Esophagus squamous epithelium (tissue), 5 donors: ENCODE data around the gene KCNC3. TPM values are rescaled to one million over a fixed set of nuclear protein-coding genes. Genes with fewer than 3 reads are reported as not detected.

Experiments used
- DNase-seq: peaks from one replicate; lab custom pipeline; 2025; lab: John Stamatoyannopoulos, UW
- H3K27ac ChIP-seq, 4 donors: fragments of 200-600 bp; sonication (generic); one replicate each; pipeline ENCODE4 v1.5.1; 2016 to 2019; ENCODE audit warnings: mild to moderate bottlenecking in 1 of 4
- H3K27me3 ChIP-seq, 4 donors: fragments of 200-600 bp; sonication (generic); 1 replicate in 3 of 4; 2 replicates in 1 of 4; pipeline versions ENCODE4 v1.5.1 to v1.6.0; 2017 to 2021; ENCODE audit warnings: antibody characterized with exemption in 1 of 4
- H3K36me3 ChIP-seq, 3 donors: fragments of 200-600 bp; sonication (generic); one replicate each; pipeline ENCODE4 v1.5.1; 2016 to 2019
- H3K4me1 ChIP-seq, 3 donors: fragments of 200-600 bp; sonication (generic); one replicate each; pipeline ENCODE4 v1.5.1; 2017 to 2019
- H3K4me3 ChIP-seq, 4 donors: fragments of 200-600 bp; sonication (generic); 1 replicate in 3 of 4; 2 replicates in 1 of 4; pipeline ENCODE4 v1.5.1; 2016 to 2019; ENCODE audit warnings: mild to moderate bottlenecking in 2 of 4, moderate library complexity in 1 of 4
- H3K9me3 ChIP-seq, 3 donors: fragments of 200-600 bp; sonication (generic); one replicate each; pipeline ENCODE4 v1.5.1; 2016 to 2019
- POLR2A ChIP-seq, 4 donors: fragments of 450-650 bp; IDR thresholded peaks; one replicate each; pipeline ENCODE4 v1.6.1; 2017; ENCODE audit warnings: antibody characterized with exemption in 4 of 4, mild to moderate bottlenecking in 4 of 4, moderate library complexity in 3 of 4
- WGBS, 2 donors: methylation state at CpG; one replicate each; pipeline ENCODE4 v1.1.5; 2018; 5-methylcytosine and 5-hydroxymethylcytosine counted together
- intact Hi-C: fragments of 100-400 bp; cut with DNase I; formaldehyde crosslinking; loops from one replicate; pipeline ENCODE4 v1.15.0; 2022
- total RNA-seq, 4 donors: library from RNA; depleted of rRNA; stranded (reverse); fragments of >200 nt; gene quantifications; one replicate each; pipeline ENCODE4 v1.1.0, GENCODE V29; 2016
- TF ChIP-seq, protein P1 (sequence below), 6 experiments: fragments of 450-650 bp in 4 of 6; fragments of 200-600 bp in 2 of 6; sonication (generic) in 2 of 6; IDR thresholded peaks; one replicate each; pipeline ENCODE4 v1.5.1; 2016 to 2019; ENCODE audit warnings: antibody characterized with exemption in 6 of 6, mild to moderate bottlenecking in 4 of 6, moderate library complexity in 4 of 6
- donor health status: DM: yes; HTN: yes; CAD: no.

Gene KCNC3
- total RNA-seq, 4 donors from 2014 or later, result 0.48 to 0.87 (median 0.57) TPM; not detected in 1

DNA sequence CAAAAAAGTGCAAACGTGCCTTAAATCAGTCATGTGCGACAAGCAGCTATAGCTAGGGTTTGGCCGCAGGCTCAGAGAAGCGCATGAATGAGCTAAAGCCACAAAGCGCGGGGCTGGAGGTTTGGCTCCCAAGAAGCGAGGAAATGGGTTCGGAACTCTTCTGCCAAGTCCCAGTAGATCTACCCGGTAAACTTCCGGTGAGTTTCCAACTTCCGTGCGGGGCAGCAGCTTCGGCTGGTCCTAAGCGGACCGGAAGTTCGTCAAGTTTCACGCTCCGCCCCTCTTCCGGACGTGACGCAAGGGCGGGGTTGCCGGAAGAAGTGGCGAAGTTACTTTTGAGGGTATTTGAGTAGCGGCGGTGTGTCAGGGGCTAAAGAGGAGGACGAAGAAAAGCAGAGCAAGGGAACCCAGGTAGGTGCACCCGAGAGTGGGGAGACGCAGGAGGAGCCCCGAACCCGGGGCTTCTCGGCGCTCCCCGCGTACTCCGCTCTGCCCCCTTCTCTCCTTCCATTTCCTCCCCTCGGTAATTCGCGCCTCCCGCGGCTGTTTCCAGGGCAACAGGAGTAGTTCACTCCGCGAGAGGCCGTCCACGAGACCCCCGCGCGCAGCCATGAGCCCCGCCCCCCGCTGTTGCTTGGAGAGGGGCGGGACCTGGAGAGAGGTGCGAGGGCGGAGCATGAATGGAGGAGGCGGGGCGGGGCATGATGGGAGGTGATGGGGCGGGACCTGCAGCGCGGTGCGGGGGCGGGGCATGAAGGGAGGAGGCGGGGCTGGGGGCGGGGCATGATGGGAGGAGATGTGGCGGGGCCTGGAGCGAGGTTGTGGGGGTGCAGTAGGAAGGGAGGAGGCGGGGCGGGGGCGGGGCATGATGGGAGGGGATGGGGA lies 47.2 kb upstream of the KCNC3 start, which contains the start of gene NR1H2:
Gene NR1H2 (plus strand): TSS at position 292 of the 885 bp plus-strand sequence. CDS start 1,149 bp downstream, outside the sequence.
- Histone ChIP-seq H3K27ac (peak within 1 kb of the TSS; percentile 97 to 100 (median 100)), H3K4me3 (peak within 1 kb of the TSS; percentile 86 to 98 (median 94)), H3K36me3 (peaks cover 27 to 43% (median 35%) of the 10 kb centered on the region in 3 donors), H3K27me3 (no peaks in the 10 kb centered on the region), H3K9me3 (no peaks in the 10 kb centered on the region), H3K4me1 (peaks cover 0 to 30% (median 3%) of the 10 kb centered on the region in 3 donors)
- WGBS, 2 donors, result 0 to 1% methylated on average over 16 to 37 of the region's 67 CpGs
- intact Hi-C loops, result no loop called here
- TF ChIP-seq, protein P1, sequence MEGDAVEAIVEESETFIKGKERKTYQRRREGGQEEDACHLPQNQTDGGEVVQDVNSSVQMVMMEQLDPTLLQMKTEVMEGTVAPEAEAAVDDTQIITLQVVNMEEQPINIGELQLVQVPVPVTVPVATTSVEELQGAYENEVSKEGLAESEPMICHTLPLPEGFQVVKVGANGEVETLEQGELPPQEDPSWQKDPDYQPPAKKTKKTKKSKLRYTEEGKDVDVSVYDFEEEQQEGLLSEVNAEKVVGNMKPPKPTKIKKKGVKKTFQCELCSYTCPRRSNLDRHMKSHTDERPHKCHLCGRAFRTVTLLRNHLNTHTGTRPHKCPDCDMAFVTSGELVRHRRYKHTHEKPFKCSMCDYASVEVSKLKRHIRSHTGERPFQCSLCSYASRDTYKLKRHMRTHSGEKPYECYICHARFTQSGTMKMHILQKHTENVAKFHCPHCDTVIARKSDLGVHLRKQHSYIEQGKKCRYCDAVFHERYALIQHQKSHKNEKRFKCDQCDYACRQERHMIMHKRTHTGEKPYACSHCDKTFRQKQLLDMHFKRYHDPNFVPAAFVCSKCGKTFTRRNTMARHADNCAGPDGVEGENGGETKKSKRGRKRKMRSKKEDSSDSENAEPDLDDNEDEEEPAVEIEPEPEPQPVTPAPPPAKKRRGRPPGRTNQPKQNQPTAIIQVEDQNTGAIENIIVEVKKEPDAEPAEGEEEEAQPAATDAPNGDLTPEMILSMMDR (IDR thresholded peaks at IDR 0.05), result peak in 1 of 6 experiments; percentile 43
- peak in 3 of 4 donors; percentile 24 to 89 (median 70) for TF ChIP-seq POLR2A (IDR thresholded peaks at IDR 0.05)
- peak; percentile 85 for DNase-seq

DNA sequence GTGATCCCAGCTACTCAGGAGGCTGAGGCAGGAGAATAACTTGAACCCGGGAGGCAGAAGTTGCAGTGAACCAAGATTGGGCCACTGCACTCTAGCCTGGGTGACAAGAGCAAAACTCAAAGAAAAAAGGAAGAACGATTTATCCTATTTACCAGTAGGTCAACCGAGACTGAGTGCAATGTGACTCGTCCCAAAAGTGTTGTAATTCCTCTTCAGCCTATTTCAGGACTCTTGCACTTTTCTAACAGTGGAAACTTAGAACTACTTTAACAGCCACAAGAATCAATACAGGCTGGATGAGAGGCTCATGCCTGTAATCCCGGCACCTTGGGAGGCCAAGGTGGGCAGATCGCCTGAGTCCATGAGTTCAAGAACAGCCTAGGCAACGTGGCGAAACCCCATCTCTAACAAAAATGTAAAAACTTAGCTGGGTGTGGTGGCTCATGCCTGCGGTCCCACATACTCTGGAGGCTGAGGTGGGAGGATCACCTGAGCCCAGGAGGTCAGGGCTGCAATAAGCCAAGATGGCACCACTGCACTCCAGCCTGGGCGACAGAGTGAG lies 42.8 kb upstream of the KCNC3 start:
- Histone ChIP-seq H3K4me1 (peaks cover 0 to 33% (median 3%) of the 10 kb centered on the region in 3 donors), H3K9me3 (no peaks in the 10 kb centered on the region), H3K27me3 (no peaks in the 10 kb centered on the region), H3K27ac (no peak overlapping the region), H3K36me3 (no peaks in the 10 kb centered on the region), H3K4me3 (no peak overlapping the region)
- TF ChIP-seq, protein P1 (IDR thresholded peaks at IDR 0.05), result no peak
- TF ChIP-seq POLR2A (IDR thresholded peaks at IDR 0.05), result no peak
- WGBS, 2 donors, result 85 to 89% methylated on average over 10 of the region's 10 CpGs
- intact Hi-C loops, result no loop called here
- DNase-seq, result no peak

DNA sequence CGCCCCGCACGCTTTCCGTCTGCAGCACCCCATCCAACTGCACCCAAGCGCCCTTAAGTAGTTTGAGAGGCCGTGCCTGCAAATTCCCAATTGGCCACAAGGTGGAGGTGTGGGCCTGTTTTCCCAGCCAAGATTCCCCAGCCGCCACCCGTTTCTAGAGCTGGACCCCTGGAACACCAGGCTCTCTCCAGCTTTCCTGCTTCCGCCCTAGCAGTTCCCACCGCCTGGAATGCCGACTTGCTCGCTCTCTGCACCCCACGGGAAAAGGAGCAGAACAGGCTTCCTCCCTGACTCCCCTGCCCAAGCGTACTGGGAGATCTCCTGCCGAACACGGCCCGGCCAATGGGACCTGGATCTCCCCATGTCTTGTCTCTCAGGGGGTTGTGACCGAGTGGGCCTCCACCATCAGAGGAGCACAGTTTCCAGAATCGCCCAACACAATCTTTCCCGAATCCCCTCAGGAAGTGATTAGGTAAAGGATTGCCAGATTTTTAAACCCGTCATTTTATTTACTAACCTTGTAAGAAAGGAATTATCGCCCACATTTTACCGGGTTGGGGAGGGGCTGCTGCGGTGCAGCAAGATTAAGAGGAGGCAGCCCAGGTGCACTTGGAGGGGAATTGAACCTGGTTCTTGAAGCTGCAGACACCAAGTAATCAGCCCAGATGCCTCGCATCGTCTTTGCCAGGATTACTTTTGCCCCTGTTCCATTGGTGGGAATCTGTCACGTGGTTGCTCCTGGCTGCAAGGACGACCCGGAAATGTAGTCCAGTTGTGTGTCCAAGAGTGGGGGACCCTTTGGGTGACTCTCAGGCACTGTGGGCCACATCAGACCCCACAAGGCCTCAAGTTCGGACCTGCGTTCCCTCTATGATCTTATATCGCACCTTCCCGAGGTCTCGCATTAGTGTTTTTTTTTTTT lies 39.7 kb upstream of the KCNC3 start:
- TF ChIP-seq, protein P1 (IDR thresholded peaks at IDR 0.05), result peak; percentile 84 to 90 (median 90)
- TF ChIP-seq POLR2A (IDR thresholded peaks at IDR 0.05), result no peak
- intact Hi-C loops, result loop anchor here (5.0 kb wide), 2 partner anchors 93 to 413 kb away; no protein-coding TSS in a partner anchor
- Histone ChIP-seq H3K9me3 (no peaks in the 10 kb centered on the region), H3K27me3 (no peaks in the 10 kb centered on the region), H3K36me3 (no peaks in the 10 kb centered on the region), H3K4me3 (peak overlapping the region; percentile 49 to 73 (median 64)), H3K4me1 (peaks cover 0 to 24% (median 0%) of the 10 kb centered on the region in 3 donors), H3K27ac (peak overlapping the region; percentile 74 to 82 (median 79))
- DNase-seq, result no peak
- WGBS, 2 donors, result 7% methylated on average over 24 to 26 of the region's 34 CpGs

DNA sequence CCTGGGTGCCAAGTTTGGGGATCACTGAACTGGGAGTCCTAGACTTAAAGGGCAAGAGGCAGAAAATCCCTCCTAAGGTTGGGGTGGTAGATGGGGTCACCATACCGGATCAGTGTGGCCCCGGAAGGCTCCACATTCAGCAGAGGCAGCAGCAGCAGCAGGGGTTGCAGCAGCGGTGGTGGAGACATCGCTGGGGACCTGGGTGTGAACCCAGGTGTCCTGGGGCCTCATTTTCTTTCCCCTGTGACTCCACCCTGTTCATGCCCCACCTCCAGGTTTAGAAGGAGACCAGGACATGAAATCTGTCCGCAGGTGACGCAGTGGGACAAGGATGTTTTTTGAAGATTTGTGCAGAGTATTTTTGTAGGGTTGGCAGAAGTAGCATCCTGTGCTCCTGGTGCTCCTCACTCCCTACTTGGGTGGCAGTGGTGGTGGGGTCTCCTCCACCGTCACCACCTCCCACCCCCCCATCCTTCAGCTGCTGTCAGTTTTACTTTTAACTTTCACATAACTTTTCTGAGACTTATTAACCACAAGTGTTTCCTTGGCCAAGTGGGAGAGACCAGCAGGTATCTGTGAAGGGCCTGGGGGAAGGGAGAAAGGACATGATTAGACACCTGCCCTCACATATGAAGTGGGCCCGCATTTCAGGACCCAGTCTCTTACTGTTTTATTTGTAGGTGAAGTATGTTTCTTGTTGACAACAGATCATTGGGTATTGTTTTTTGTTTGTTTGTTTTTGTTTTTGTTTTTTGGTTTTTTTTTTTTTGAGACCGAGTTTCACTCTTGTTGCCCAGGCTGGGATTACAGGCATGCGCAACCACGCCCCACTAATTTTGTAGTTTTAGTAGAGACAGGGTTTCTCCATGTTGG lies 36.5 kb upstream of the KCNC3 start, which contains the start of gene NAPSA:
Gene NAPSA (minus strand): TSS at position 206 of the 873 bp plus-strand sequence. CDS start 18 bp downstream, at position 188.
- Histone ChIP-seq H3K9me3 (no peaks in the 10 kb centered on the region), H3K36me3 (no peaks in the 10 kb centered on the region), H3K4me1 (peaks cover 0 to 24% (median 0%) of the 10 kb centered on the region in 3 donors), H3K4me3 (no peak within 1 kb of the TSS), H3K27me3 (no peaks in the 10 kb centered on the region), H3K27ac (no peak within 1 kb of the TSS)
- TF ChIP-seq POLR2A (IDR thresholded peaks at IDR 0.05), result no peak
- TF ChIP-seq, protein P1 (IDR thresholded peaks at IDR 0.05), result no peak
- intact Hi-C loops, result loop anchor here (5.0 kb wide), 2 partner anchors 97 to 417 kb away; no protein-coding TSS in a partner anchor
- WGBS, 2 donors, result 73 to 82% methylated on average over 8 to 9 of the region's 11 CpGs
- no peak for DNase-seq
